Amygdala (tissue), 56 donors: ENCODE measurements around the gene RIT2.
"Not testable (repeated sequence)": the region's sequence is repeated elsewhere in the genome, so short reads cannot be mapped to it uniquely, and the experiment has no call there.

Source experiments
- DNase-seq, 56 donors: peaks; one replicate each; lab custom pipeline; 2025; lab: John Stamatoyannopoulos, UW

RIT2 gene

DNA sequence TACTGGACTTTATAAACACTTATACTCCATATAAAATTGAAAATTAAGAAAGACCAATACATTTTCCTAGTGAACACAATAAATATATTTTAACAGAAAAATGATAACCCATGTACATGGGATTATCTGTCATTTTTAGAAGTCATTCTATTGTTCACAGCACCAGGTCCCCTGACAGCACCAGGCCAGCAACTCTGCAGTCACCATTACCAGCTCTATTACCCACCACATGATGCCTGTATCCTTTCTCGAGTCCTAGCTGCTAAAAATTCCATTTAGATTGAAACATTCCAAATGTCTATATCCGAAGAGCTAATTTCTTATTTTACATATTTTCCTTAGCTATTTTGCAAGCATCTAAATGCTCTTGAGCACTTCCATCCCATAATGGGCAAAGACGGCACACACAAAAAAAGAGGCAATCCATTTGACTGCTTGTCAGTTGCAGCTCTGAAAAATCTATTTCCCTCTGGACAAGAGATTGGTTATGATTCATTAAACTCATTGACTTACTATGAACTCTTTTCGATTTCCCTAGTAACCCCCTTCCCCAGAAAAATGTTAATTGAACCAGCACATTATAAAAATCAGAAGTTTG lies 336.9 kb downstream of the RIT2 start:
- DNase-seq, result no peak

DNA sequence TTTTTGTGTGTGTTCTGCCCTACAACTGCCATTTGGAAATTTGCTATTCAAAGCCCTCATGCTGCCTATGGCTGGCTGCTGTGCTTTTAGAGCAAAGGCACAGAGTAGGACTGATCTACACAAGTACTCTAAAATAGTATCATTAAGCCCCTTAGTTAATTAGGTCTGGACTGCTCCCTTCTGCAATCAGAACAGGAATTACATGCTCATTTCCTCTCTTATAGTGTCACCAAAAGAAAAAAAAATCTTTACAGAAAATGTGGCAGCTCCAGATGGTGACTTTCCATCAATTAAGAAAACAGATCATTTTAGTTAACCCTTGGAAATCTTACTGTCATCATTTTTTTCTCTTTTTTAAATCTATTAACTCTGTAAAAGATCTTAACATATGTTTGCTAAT lies 337.5 kb downstream of the RIT2 start:
- no peak for DNase-seq

DNA sequence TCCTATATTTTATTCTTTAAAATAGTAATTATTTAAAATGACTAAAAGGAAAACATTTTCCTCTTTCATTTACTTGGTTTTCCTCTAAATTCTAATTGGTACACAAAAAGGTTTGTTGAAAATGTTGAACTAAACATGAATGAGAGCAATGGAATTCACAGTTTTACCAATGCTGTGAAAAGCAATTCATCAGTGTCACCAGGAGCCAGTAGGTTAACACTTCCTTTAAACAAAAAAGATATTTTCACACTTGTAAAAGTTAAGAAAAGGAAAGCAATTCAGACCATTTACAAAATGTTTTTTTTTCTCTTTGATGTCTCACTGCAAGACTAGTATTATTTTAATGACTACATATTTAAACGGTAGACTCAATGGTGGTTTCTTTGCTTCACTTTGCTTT lies 341.6 kb downstream of the RIT2 start:
- DNase-seq, result no peak

DNA sequence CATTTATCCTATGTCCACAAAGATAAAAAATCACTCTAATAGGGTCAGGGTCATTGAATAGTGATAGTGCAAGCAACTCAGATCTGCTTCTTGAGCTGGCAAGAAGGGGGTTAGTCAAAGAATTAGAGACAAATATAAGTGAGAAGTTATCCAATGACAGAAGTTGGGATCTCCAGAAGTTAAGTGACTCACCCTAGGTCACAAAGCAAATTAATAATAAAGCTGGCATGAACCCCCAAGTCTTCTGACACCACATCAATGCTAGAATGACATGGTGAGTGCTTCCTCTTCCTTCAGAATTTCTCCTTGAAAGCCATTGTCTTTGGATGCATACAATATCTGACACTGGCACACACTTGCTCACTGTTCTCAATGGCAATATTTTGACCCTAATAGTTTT lies 343.5 kb downstream of the RIT2 start:
- no peak for DNase-seq

DNA sequence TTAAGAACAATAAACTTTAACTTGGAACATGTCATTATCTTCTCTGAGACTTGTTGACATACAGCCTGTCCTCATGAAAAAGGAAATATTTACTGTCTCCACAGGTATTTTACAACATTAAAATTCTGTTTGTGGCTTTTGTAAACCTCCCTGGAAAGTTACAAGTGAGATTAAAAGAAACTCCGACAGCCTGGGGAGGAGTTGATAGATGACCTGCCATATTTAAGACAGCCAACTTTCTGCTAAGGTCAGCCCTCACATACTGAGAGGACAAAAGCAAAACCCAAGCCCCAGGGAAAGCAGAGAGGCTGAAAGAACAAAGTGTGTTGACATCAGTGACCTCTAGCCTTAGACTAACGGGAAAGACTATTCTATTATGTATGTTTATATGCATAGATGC lies 350.2 kb downstream of the RIT2 start:
- DNase-seq, result no peak

DNA sequence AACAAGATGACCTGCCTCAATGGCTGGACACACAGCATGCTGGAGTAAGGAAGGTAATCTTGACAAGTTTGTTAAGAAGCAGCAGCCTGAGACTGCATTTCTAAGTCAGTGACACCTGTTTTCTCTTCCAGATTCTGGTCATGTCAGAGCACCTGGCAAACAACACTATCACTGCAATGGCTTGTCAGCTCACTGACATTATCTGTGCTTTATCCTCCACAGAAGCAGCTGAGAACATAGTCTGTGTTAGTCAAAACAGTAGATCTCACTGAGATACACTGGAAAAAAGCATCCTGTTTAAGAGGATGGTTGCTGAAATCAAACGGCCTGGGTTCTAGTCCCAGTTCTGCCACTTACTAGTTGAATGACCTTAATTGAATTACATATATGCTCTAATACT lies 355.2 kb downstream of the RIT2 start:
- DNase-seq, result no peak

DNA sequence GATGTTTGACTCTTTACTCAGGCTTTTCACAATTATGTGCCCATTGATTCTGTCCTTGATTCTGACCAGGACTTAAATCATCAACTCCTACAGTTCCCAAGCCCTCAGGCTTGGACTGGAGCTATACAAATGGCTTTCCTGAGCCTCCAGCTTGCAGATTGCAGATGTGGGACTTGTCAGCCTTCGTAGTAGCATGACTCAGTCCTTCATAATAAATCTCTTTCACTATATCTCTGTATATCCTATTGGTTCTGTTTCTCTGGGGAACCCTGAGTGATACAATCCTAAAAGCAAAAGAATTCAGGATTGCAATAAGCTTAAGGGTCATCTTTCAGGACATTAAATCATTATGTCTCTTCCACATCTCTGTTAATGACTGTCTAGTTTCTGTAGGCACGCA lies 356.6 kb downstream of the RIT2 start:
- no peak for DNase-seq

DNA sequence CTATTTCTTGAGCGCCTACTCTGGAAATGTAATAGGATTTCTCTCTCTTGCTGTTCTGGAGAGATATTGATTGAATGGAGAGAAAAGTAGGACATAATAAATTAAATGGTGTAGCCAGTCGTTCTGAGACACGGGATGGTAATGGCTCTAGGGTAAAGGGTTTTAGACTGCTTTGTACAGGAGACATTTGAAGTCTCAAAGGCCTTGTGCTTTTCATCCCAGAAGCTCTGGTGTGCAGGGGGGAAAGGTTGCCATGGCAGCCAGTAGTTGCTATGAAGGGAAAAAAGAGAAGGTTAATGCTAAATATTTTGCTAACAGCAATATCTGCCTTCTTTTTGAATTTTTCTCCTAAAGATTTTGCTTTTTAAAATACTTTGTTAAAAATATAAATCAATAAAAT lies 359.3 kb downstream of the RIT2 start:
- no peak for DNase-seq

DNA sequence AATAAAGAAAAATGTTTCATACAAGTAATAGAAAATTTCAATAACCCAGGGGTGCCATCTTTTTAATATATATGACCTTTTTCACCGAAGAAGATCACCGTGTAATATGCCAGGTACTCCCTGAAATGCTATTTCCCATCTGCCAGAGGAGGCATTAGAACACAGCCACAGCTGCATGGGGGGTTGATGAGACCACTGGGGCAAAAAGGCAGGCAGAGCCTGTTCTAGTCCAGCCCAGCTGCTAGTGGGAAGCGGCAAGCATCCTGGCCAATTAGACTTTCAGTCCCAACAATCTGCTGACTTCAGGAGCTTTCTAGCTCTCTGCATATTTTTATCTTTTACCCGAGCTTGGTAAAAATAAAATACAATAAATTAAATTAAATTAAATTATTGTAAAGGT lies 362.6 kb downstream of the RIT2 start:
- DNase-seq, result no peak

DNA sequence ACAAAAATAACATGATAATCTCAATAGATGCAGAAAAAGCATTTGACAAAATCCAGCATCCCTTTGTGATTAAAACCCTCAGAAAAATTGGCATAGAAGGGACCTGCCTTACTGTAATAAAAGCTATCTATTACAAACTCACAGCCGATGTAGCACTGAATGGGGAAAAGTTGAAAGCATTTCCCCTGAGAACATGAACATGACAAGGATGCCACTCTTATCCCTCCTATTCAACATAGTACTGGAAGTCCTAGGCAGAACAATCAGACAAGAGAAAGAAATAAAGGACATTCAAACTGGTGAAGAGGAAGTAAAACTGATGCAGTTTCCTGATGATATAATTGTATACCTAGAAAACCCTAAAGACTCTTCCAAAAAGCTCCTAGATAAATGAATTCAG lies 368.7 kb downstream of the RIT2 start:
- no peak for DNase-seq

DNA sequence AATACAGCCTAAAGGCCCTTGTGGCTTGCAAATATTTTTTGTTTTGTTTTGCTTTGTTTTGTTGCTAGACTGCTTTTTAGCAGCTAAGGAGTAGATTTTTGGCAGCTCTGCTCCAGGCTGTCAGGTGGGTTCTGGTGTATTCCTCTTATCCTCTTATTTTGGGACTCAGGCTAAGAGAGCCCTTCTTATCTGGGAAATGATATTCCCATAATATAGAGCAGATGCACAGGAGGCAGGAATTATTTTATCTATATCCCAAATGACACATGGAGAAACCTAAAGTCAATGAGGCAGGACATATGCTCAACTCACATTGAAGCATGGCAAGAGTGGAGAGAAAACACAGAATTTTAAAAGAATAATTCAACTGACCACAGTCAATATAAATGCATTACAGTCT lies 369.6 kb downstream of the RIT2 start:
- no peak for DNase-seq

DNA sequence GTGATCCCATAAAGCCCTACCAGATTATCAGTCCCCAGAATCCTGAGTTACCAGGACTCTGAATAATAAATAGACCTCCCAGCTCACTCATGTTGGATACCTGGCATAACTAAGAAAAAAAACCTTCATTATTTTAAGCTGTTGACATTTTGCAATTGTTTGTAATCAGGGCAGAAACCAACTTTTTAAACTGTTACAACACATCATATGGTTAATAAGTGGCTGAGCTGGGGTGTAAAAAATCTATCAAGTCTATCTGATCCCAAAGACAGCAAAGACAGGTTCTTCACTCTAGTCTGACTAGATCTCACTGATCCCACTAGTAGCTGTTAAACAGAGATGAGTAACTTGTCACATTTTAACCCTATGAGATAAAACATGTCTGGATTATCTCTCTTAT lies 370.3 kb downstream of the RIT2 start:
- DNase-seq, result no peak

DNA sequence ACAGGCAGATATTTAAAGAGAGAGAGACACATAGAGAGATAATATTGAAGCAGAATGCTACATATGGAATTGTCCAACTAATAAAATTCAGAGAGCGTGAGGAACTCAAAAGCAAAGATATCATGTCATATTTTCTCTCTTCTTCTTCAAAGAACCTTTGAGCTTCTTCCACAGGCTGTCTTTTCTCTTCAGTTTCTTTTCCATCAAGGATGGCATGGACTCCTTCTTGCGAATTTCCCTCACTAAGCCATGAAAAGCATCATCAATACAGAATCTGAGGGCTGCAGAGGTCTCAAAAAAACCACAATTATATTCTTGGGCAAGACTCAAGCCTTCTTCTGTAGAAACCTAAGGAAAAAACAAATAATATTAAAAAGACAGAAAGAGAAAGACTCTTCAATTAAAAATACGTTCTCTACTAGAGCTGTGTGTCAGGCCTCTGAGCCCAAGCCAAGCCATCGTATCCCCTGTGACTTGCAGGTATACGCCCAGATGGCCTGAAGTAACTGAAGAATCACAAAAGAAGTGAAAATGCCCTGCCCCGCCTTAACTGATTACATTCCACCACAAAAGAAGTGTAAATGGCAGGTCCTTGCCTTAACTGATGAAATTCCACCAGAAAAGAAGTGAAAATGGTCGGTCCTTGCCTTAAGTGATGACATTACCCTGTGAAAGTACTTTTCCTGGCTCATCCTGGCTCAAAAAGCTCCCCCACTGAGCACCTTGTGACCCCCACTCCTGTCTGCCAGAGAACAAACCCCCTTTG lies 371.9 kb downstream of the RIT2 start:
- no peak for DNase-seq

DNA sequence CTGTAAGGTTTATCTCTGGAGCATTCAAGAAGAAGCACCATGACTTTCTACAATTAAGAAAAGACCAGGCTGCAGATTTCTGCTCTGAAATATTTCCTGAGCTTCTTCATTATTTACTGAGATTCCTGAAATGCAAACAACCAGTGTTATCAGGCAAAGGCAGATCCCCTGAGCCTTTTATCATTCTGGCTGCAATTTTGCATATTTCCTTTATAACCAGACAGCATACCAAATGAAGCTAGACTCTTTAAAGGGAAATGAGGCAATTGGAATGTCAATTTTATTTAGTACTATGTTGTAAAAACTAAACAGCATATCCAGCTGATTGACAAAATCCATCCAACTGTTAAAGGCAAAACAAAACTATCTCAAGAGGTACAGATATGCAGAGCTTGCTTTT lies 372.5 kb downstream of the RIT2 start:
- DNase-seq, result no peak

DNA sequence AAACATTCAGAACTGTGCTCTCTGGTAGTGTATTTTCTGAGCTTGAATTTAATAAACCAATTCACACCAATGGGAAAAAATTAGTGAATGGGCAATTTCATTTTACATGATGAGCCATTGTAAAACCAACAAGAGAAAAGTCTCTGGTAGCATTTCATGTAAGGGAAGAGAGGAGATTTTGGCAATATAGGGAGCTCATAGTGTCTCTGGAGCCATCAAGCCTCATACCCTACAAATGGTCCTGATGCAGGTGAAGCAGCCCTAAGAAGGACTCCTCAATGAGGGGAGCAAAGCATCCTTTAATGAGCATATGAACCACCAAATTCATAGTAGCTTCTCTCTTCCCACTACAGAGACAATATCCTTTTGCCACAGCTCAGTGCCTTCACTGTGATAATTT lies 373.0 kb downstream of the RIT2 start:
- no peak for DNase-seq

DNA sequence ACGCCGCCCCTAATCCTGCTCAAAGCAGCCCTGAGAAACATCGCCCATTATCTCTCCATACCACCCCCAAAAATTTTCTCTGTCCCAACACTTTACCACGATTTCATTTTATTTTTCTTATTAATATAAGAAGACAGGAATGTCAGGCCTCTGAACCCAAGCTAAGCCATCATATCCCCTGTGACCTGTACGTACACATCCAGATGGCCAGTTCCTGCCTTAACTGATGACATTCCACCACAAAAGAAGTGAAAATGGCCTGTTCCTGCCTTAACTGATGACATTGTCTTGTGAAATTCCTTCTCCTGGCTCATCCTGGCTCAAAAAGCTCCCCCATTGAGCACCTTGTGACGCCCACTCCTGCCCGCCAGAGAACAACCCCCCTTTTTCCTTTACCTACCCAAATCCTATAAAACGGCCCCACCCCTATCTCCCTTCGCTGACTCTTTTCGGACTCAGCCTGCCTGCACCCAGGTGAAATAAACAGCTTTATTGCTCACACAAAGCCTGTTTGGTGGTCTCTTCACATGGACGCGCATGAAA lies 373.6 kb downstream of the RIT2 start:
- not testable (repeated sequence) for DNase-seq

DNA sequence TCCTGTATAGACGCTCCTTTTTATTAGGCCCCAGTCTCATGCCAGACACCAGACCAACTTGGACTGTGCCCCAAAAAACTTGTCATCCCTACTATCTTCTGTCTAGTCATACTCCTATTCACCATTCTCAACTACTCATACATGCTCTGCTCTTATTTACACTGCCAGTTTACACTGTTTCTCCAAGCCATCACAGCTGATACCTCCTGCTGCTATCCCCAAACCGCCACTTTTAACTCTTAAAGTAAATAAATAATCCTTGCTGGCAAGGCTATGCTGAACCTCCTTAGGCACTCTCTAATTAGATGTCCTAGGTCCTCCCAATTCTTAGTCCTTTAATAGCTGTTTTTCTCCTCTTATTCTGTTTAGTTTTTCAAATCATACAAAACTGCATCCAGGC lies 374.2 kb downstream of the RIT2 start:
- not testable (repeated sequence) for DNase-seq

DNA sequence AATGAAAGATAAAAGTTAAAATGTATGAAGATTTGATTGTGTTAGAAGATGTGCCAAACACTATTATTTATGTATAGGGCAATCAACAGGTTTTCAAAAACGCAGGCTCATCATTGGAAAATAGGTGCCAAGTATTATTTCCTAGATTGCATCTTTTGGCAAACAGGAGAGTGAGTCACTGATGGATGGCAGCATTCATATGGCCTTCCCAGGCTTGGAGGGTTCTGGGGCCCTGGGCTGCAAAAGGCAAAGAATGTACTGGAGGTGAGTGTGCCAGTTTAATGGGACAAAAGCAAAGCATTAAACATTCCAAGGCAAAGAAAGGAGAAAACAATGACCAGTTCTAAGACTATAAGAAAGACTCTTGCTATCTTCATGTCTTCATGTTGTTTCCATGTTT lies 379.4 kb downstream of the RIT2 start:
- DNase-seq, result no peak

DNA sequence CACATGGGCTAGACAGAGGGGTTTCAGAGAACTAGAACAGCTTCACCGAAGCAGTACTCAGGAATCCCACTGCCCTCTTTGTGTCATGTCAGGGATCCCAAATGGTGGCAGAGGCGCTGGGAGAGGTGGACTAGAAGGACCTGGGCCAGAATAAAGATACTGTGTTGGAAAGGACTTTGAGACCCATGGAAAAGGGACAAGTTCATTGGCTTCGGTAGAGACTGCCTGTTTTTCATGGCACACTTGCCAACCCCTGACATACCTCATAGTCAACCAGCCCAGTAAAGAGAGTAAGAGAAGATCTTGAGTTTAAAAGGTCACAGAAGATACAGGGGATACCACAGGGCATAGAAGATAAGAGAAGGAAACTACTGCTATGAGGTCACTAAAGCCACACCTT lies 381.0 kb downstream of the RIT2 start:
- DNase-seq, result no peak

DNA sequence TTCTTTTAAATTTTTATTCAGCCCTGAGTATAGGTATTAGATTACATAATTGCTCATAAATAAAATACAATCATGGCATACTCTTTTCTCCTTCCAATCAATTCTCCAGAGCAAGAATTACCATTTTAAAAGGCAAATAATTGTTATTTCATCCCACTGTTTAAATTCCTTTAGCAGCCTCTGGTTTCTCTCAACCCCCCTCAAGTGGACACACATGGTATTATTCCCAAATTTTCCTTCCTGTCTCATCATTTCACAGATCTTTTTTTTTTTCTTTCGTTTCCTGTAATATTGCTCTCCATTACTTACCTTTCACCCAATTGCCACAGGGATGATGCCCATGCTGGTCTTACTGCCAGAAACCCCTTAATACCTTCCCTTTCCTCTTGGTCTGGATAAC lies 385.2 kb downstream of the RIT2 start:
- no peak for DNase-seq

DNA sequence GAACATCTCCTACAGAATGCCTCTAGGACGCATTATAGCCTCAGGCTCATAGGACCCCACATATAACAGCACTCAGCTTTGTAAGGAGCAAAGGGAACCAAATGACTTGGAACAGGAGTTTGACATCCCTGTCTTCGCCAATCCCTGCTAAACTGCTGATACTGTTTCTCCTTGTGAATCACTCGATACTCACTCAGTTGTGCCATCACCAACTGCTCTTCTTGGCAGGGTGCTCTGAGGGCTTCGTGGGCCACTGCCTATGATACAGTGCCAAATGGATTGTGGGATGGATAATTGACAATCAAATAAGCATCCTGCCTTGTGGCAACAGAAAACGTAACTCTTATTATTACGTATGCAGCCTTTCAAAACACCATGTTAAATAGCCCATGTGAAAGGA lies 396.3 kb downstream of the RIT2 start:
- no peak for DNase-seq

DNA sequence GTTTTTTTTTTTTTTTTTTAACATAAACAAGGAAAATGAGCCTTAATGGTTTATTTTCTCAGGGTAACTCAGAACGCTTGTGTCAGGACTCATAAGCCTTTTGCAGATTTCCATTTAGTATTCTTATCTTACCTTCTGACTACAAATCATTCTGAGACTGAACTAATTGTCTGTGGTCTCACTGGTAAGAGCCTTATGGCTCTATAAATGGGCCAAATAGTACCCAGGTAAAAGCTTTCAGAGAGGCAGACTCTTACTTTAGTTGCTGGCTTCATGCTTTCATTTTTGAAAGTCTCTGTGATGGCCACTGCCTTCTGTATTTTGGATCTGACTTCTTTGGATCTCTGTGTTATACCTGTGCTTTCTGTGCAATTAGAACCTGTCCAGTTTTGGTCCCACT lies 403.4 kb downstream of the RIT2 start:
- DNase-seq, result no peak
